A673 (cell line): ENCODE measurements around the gene PDGFRB.

Source experiments
- EZH2 ChIP-seq: fragments of 200-600 bp; sonication (generic); IDR thresholded peaks from 2 replicates; pipeline ENCODE4 v1.6.1; 2017; ENCODE audit warnings: borderline replicate concordance, low read depth, mild to moderate bottlenecking, mixed read lengths, antibody characterized with exemption, low read length; ENCODE audit not compliant: poor library complexity, severe bottlenecking
- TF ChIP-seq, protein P1 (sequence below): fragments of 300-800, 200-600 bp; sonication (generic); conservative IDR thresholded peaks from 2 replicates; pipeline ENCODE4 v1.5.1; 2017; ENCODE audit warnings: low read depth, mild to moderate bottlenecking, antibody characterized with exemption, low read length, moderate library complexity, mixed read lengths

DNA sequence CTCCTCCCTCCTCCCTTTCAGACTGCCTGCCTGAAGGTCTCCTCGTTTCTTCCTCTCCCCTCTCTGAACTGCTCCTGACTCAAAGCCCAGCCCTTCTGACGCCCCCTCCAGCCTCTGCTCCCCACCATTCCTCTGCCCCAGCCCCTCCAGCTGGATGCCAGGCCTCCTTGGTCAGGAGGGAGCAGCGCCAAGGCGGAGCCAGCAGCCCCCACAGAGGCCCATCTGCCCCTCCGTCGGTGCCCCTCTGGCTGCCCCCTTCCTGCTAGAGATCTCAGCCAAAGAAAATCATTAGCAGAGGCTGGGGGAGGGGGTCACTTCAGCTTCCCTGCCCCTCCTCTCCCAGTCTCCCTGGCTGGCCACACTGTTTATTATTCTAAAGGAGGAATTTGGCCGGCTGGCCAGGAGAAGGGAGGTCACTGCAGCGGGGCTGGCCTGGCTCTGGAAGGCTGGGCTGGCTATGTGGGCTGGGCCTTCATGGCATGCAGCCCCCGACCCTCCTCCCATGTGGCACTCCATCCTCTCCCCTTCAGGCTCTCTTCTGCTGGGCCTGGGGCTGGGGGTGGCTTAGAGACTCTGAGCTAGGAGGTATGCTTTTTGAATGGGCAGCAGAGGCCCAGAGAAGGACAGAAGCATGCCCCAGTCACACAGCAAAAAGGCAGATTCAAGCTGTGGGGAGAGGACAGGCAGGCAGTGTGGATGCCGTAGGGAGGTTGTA, 16.9 kb downstream of the PDGFRB start:
- TF ChIP-seq, protein P1, sequence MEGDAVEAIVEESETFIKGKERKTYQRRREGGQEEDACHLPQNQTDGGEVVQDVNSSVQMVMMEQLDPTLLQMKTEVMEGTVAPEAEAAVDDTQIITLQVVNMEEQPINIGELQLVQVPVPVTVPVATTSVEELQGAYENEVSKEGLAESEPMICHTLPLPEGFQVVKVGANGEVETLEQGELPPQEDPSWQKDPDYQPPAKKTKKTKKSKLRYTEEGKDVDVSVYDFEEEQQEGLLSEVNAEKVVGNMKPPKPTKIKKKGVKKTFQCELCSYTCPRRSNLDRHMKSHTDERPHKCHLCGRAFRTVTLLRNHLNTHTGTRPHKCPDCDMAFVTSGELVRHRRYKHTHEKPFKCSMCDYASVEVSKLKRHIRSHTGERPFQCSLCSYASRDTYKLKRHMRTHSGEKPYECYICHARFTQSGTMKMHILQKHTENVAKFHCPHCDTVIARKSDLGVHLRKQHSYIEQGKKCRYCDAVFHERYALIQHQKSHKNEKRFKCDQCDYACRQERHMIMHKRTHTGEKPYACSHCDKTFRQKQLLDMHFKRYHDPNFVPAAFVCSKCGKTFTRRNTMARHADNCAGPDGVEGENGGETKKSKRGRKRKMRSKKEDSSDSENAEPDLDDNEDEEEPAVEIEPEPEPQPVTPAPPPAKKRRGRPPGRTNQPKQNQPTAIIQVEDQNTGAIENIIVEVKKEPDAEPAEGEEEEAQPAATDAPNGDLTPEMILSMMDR: no peak
- no peak for TF ChIP-seq EZH2
